SK-N-MC (cell line): ENCODE data around the gene SLC12A5.

ENCODE experiments used
- EZH2 ChIP-seq: fragments of 200-600 bp; sonication (generic); IDR thresholded peaks from one replicate; pipeline ENCODE4 v1.6.1; 2017; ENCODE audit warnings: antibody characterized with exemption
- POLR2AphosphoS5 ChIP-seq: IDR thresholded peaks from 2 replicates; pipeline ENCODE4 v1.6.1; 2012; ENCODE audit warnings: mild to moderate bottlenecking, low read depth, low read length, borderline replicate concordance

DNA sequence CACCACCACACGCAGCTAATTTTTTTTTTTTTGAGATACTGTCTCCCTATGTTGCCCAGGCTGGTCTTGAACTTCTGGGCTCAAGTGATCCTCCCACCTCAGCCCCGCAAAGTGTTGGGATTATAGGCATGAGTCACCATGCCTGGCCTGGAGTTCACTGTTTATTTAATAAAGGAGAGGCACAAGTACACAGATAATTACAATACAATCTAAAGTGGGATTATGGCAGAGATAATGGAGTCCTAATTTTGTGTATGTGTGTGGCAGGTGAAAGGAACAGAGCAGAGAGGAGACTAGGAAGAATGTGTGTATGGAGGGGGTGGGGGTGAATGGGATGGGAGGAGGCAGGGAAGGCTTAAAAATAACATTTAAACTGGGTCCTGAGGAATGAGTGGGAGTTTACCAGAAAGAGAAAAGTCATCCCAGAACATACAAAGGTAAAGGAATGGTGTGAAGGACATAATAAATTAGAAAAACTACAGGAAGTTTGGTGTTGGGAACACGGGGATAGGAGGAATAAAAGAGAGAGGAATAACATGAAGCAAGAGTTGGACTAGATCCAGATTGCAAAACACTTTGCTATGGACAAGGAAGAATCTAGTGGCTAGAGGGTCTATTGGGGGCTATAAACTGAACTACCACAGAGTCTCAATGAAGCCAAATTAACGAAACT, 56.3 kb downstream of the SLC12A5 start:
- TF ChIP-seq POLR2AphosphoS5 (no peak), EZH2 (no peak)
